K562 (cell line): Measurements from ENCODE around the gene DGCR8. TPM values are rescaled to one million over a fixed set of nuclear protein-coding genes. Genes with fewer than 3 reads are reported as not detected.

Experiments used
- ATAC-seq: fragments of 200-7000 bp; cut with Tn5 transposase; 3 replicates; pipeline ENCODE4 v1.9.1; 2020; ENCODE audit warnings: moderate library complexity
- BruUV-seq: library from RNA; stranded (reverse); fragments of 400-500 nt; replicated peaks from 2 replicates; lab custom pipeline; 2021; lab: Mats Ljungman, UMichigan
- CTCF ChIA-PET: fragments of 300-600 bp; formaldehyde crosslinking; extraction: SDS; loops from one replicate; lab custom pipeline; 2021; ENCODE audit warnings: low intra/inter-chr PET ratio; lab: Yijun Ruan, JAX
- POLR2A ChIA-PET: fragments of 300-600, 350-650 bp; sonication (Branson Sonifier 250); formaldehyde crosslinking; extraction: SDS; loops from one replicate; lab custom pipeline; 2021; ENCODE audit warnings: antibody characterized with exemption, inconsistent platforms; lab: Yijun Ruan, JAX
- DNase-seq, 4 experiments: peaks; one replicate each; pipeline versions ENCODE4 v3.0.0 to v3.0.0-alpha.2; 2011 to 2018; ENCODE audit warnings: low spot score in 3 of 4, mixed read lengths in 3 of 4; ENCODE audit errors: extremely low read depth in 1 of 4
- FAIRE-seq: peaks from 2 replicates; lab custom pipeline; 2011; peaks lifted over from hg19 to GRCh38; lab: Jason Lieb, UNC
- H2AFZ ChIP-seq: 2 replicates; pipeline ENCODE4 v1.6.0; 2011; ENCODE audit warnings: low read depth, low read length, control low read depth, inconsistent platforms
- H3K27ac ChIP-seq: fragments of 200-600 bp; 3 replicates; pipeline ENCODE4 v1.8.0; 2011; ENCODE audit warnings: low read depth, mild to moderate bottlenecking, control low read depth, inconsistent platforms, low read length, moderate library complexity, mixed read lengths; ENCODE audit errors: extremely low read depth
- H3K27me3 ChIP-seq, 2 experiments: fragments of 300-600 bp in 1 of 2; 2 replicates in 1 of 2; 3 replicates in 1 of 2; pipeline versions ENCODE4 v1.6.0 to v1.8.0; 2011; ENCODE audit warnings: inconsistent platforms in 2 of 2, low read length in 2 of 2, mild to moderate bottlenecking in 1 of 2, mixed read lengths in 1 of 2, moderate library complexity in 1 of 2; ENCODE audit not compliant: control insufficient read depth in 2 of 2, insufficient read depth in 2 of 2
- H3K36me3 ChIP-seq: fragments of 300-600 bp; 3 replicates; pipeline ENCODE4 v1.8.0; 2011; ENCODE audit warnings: mild to moderate bottlenecking, low read length, inconsistent platforms; ENCODE audit not compliant: control insufficient read depth, insufficient read depth
- H3K4me1 ChIP-seq, 2 experiments: fragments of 200-600 bp in 1 of 2; replicated peaks in 1 of 2; 2 replicates in 1 of 2; 3 replicates in 1 of 2; pipeline versions ENCODE4 v1.5.1 to v1.8.0; 2011; ENCODE audit warnings: inconsistent platforms in 2 of 2, low read length in 2 of 2, mild to moderate bottlenecking in 1 of 2, mixed read lengths in 1 of 2, moderate library complexity in 1 of 2; ENCODE audit not compliant: control insufficient read depth in 2 of 2, insufficient read depth in 2 of 2
- H3K4me2 ChIP-seq: 2 replicates; pipeline ENCODE4 v1.6.1; 2011; ENCODE audit warnings: low read length, control low read depth, inconsistent platforms, mixed read lengths; ENCODE audit not compliant: insufficient read depth
- H3K4me3 ChIP-seq: fragments of 200-600 bp; sonication (generic), shearing (Covaris generic); 2 replicates; pipeline ENCODE4 v1.5.1; 2016; ENCODE audit warnings: control low read depth, inconsistent platforms
- H3K79me2 ChIP-seq: fragments of 200-600 bp; 3 replicates; pipeline ENCODE4 v1.8.0; 2011; ENCODE audit warnings: low read length, inconsistent platforms; ENCODE audit not compliant: control insufficient read depth, insufficient read depth
- H3K9ac ChIP-seq, 2 experiments: 2 replicates each; pipeline versions ENCODE4 v1.6.0 to v1.6.1; 2011; ENCODE audit warnings: low read depth in 2 of 2, low read length in 2 of 2, control low read depth in 1 of 2, inconsistent platforms in 1 of 2, mild to moderate bottlenecking in 1 of 2, mixed read lengths in 1 of 2; ENCODE audit not compliant: insufficient read depth in 1 of 2
- H3K9me1 ChIP-seq: one replicate; pipeline ENCODE4 v1.6.0; 2011; ENCODE audit warnings: inconsistent platforms, mild to moderate bottlenecking, low read length, moderate library complexity; ENCODE audit not compliant: control insufficient read depth, insufficient read depth
- H3K9me3 ChIP-seq: replicated peaks from 2 replicates; pipeline ENCODE4 v1.5.1; 2011; ENCODE audit warnings: low read depth, low read length, inconsistent platforms; ENCODE audit not compliant: control insufficient read depth, insufficient read depth
- H4K20me1 ChIP-seq: replicated peaks from 2 replicates; pipeline ENCODE4 v1.6.1; 2011; ENCODE audit warnings: low read length, inconsistent platforms, mixed read lengths; ENCODE audit not compliant: control insufficient read depth, insufficient read depth
- FOXK1 ChIP-seq: sonication (generic); formaldehyde crosslinking; IDR thresholded peaks from 2 replicates; pipeline ENCODE4 v1.8.0; 2022; ENCODE audit warnings: missing genetic modification reagents, mild to moderate bottlenecking, borderline replicate concordance
- GTF2E2 ChIP-seq: fragments of 200-800 bp; sonication (Bioruptor generic); IDR thresholded peaks from 2 replicates; pipeline ENCODE4 v1.6.1; 2016; ENCODE audit warnings: missing genetic modification characterization, missing compliant biosample characterization
- POLR2AphosphoS5 ChIP-seq: IDR thresholded peaks from 2 replicates; pipeline ENCODE4 v1.6.1; 2011; ENCODE audit warnings: mild to moderate bottlenecking, low read depth, low read length, moderate library complexity; ENCODE audit not compliant: control insufficient read depth, insufficient read depth
- SIRT6 ChIP-seq: IDR thresholded peaks from one replicate; pipeline ENCODE4 v1.6.1; 2012; ENCODE audit warnings: low read depth, mild to moderate bottlenecking, control low read depth, inconsistent platforms, low read length, moderate library complexity
- SMAD3 ChIP-seq: fragments of 450-650 bp; formaldehyde crosslinking; conservative IDR thresholded peaks from 2 replicates; pipeline ENCODE4 v1.4.0; 2020; ENCODE audit warnings: mild to moderate bottlenecking
- SOX6 ChIP-seq: fragments of 450-650 bp; IDR thresholded peaks from 2 replicates; pipeline ENCODE4 v1.6.1; 2014; ENCODE audit warnings: mild to moderate bottlenecking
- SREBF2 ChIP-seq: sonication (generic); formaldehyde crosslinking; IDR thresholded peaks from 2 replicates; pipeline ENCODE4 v1.4.0; 2020; ENCODE audit warnings: mild to moderate bottlenecking, missing genetic modification reagents
- SRSF7 ChIP-seq: fragments of 200-400 bp; formaldehyde crosslinking; optimal IDR thresholded peaks from 2 replicates; pipeline ENCODE3; 2017; ENCODE audit warnings: mild to moderate bottlenecking, low read depth, low read length
- TARDBP ChIP-seq: fragments of 450-650 bp; IDR thresholded peaks from 2 replicates; pipeline ENCODE4 v1.6.1; 2016
- THRA ChIP-seq: fragments of 450-650 bp; IDR thresholded peaks from 2 replicates; pipeline ENCODE4 v1.6.1; 2017; ENCODE audit warnings: mild to moderate bottlenecking, moderate library complexity
- ZBTB33 ChIP-seq: sonication (generic); formaldehyde crosslinking; IDR thresholded peaks from 2 replicates; pipeline ENCODE4 v1.8.1; 2023; ENCODE audit warnings: mild to moderate bottlenecking, missing genetic modification reagents
- ZNF780A ChIP-seq: fragments of 250-450 bp; sonication (Bioruptor Pico); IDR thresholded peaks from 2 replicates; pipeline ENCODE4 v1.5.0; 2021; ENCODE audit warnings: mild to moderate bottlenecking
- WGBS: fragments of 100-300 bp; shearing (Covaris generic); methylation state at CpG from one replicate; pipeline ENCODE4 v1.1.6; 2016; ENCODE audit warnings: low coverage, mixed read lengths; ENCODE audit not compliant: insufficient coverage; ENCODE audit errors: missing lambda C conversion rate; 5-methylcytosine and 5-hydroxymethylcytosine counted together
- in situ Hi-C: fragments of 300-500 bp; cut with MboI; formaldehyde crosslinking; loops from 4 replicates; pipeline ENCODE4 v1.15.0; 2018; ENCODE audit warnings: inconsistent platforms, mixed read lengths
- intact Hi-C: fragments of 100-400 bp; cut with micrococcal nuclease; formaldehyde crosslinking; loops from 2 replicates; pipeline ENCODE4 v1.14.2; 2022
- polyA plus RNA-seq, 8 experiments: library from polyadenylated mRNA; depleted of rRNA in 4 of 8; stranded (reverse) in 5 of 8; unstranded in 3 of 8; fragments of >200 nt; fragmentation: Nextera tagmentation in 2 of 8; fragmentation: Illumina TruSeq in 1 of 8; extraction: Ambion mirVana in 2 of 8; extraction: Trizol in 1 of 8; gene quantifications; 2 replicates each; pipeline versions ENCODE4 v1.2.1 to v1.2.3, GENCODE V29; 2011 to 2014; ENCODE audit warnings: inconsistent platforms in 1 of 8, missing spikeins in 1 of 8
- total RNA-seq, 7 experiments: library from RNA; depleted of rRNA in 6 of 7; stranded (reverse); fragments of >200 nt in 6 of 7; fragmentation: Illumina TruSeq in 2 of 7; extraction: Trizol in 2 of 7; gene quantifications; 2 replicates each; pipeline versions ENCODE4 v1.2.1 to v1.2.3, GENCODE V29; 2011 to 2021; ENCODE audit warnings: low replicate concordance in 1 of 7
- TF ChIP-seq, protein P1 (sequence below): fragments of 250-450 bp; sonication (Bioruptor Pico); IDR thresholded peaks from 2 replicates; pipeline ENCODE4 v1.5.0; 2022; ENCODE audit warnings: mild to moderate bottlenecking
- TF ChIP-seq, protein P2 (sequence below): fragments of 250-450 bp; sonication (Bioruptor Pico); IDR thresholded peaks from 2 replicates; pipeline ENCODE4 v1.5.0; 2020; ENCODE audit warnings: mild to moderate bottlenecking, borderline replicate concordance

DGCR8 gene
- total and polyA plus RNA-seq, 9 of the 15 experiments (the other 6 are each of a cell fraction or from before 2014, with no cell fraction given): 5.9 to 144 (median 80.1) TPM

DNA sequence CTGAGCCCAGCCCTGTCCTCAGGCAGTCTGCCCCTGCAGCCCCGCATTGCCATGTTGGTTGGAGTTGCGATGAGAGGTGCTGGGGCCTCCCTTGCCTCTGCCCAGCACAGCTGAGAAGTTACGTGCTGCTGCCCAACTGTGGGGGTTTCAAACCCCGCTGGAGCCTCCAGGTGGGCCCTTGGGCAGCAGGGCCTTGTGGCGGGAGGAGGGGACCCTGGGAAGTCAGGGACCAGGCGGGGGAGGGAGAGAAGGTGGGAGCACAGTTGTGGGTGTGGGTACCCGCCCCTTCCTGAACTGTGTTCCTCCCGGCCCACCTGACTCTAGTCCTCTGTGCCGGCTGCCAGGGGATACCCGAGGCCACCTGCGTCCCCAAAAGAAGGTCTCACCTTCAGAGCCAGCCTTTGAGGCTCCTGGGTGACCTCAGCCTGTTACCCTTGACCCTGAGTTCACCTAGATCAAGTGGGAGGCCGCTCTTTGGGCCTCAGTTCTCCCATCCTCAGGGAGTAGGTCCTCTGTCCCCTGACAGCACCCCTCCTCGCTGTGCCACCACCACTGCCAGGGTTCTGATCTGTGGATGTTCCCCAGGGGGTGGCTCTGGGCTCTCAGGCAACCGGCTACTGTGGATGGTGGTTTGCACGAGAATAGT lies 78.5 kb downstream of the DGCR8 start:
- in situ Hi-C loops: loop anchor here (5.0 to 25.0 kb wide), 3 partner anchors 134 to 529 kb away; no protein-coding TSS in a partner anchor
- CTCF ChIA-PET: interaction anchor here (0.6 to 5.5 kb wide), 3 partner anchors 126 to 298 kb away, joined by 3 to 126 read pairs (median 22); no protein-coding TSS in a partner anchor
- TF ChIP-seq, protein P1, sequence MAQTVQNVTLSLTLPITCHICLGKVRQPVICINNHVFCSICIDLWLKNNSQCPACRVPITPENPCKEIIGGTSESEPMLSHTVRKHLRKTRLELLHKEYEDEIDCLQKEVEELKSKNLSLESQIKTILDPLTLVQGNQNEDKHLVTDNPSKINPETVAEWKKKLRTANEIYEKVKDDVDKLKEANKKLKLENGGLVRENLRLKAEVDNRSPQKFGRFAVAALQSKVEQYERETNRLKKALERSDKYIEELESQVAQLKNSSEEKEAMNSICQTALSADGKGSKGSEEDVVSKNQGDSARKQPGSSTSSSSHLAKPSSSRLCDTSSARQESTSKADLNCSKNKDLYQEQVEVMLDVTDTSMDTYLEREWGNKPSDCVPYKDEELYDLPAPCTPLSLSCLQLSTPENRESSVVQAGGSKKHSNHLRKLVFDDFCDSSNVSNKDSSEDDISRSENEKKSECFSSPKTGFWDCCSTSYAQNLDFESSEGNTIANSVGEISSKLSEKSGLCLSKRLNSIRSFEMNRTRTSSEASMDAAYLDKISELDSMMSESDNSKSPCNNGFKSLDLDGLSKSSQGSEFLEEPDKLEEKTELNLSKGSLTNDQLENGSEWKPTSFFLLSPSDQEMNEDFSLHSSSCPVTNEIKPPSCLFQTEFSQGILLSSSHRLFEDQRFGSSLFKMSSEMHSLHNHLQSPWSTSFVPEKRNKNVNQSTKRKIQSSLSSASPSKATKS (CRISPR knock-in tag): no peak
- no peak for TF ChIP-seq SRSF7
- no peak for TF ChIP-seq POLR2AphosphoS5
- no peak for TF ChIP-seq FOXK1 (CRISPR knock-in tag)
- no peak for TF ChIP-seq SOX6
- TF ChIP-seq THRA: no peak
- no peak for TF ChIP-seq SMAD3 (CRISPR knock-in tag)
- TF ChIP-seq ZNF780A: no peak
- TF ChIP-seq SREBF2: no peak
- no peak for TF ChIP-seq ZBTB33 (CRISPR knock-in tag)
- TF ChIP-seq, protein P2, sequence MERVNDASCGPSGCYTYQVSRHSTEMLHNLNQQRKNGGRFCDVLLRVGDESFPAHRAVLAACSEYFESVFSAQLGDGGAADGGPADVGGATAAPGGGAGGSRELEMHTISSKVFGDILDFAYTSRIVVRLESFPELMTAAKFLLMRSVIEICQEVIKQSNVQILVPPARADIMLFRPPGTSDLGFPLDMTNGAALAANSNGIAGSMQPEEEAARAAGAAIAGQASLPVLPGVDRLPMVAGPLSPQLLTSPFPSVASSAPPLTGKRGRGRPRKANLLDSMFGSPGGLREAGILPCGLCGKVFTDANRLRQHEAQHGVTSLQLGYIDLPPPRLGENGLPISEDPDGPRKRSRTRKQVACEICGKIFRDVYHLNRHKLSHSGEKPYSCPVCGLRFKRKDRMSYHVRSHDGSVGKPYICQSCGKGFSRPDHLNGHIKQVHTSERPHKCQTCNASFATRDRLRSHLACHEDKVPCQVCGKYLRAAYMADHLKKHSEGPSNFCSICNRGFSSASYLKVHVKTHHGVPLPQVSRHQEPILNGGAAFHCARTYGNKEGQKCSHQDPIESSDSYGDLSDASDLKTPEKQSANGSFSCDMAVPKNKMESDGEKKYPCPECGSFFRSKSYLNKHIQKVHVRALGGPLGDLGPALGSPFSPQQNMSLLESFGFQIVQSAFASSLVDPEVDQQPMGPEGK (CRISPR knock-in tag): no peak
- TF ChIP-seq TARDBP: no peak
- no peak for TF ChIP-seq GTF2E2 (tag)
- no peak for TF ChIP-seq SIRT6

More for the DNA sequence above, 78.5 kb downstream of the DGCR8 start:
- Histone ChIP-seq H3K4me2 (no peak overlapping the region), H2AFZ (no peak overlapping the region), H3K9me3 (peaks cover 6% of the 10 kb centered on the region), H3K9me1 (no peaks in the 10 kb centered on the region), H3K4me3 (no peak overlapping the region), H3K9ac (peak overlapping the region in 1 of 2 experiments; percentile 46; a peak in 2 of 4 replicates), H3K4me1 (peaks cover 0 to 58% of the 10 kb centered on the region in 2 experiments; a peak in 2 of 5 replicates), H3K36me3 (no peaks in the 10 kb centered on the region), H3K27me3 (peaks cover 24 to 60% of the 10 kb centered on the region in 2 experiments; a peak in 4 of 5 replicates), H3K79me2 (no peaks in the 10 kb centered on the region), H4K20me1 (peaks cover 34% of the 10 kb centered on the region), H3K27ac (no peak overlapping the region)
- ATAC-seq (no peak), DNase-seq (no peak), FAIRE-seq (no peak)
- POLR2A ChIA-PET: interaction anchor here (0.7 to 1.3 kb wide), 2 partner anchors 126 to 276 kb away, joined by 3 to 5 read pairs; no protein-coding TSS in a partner anchor
- BruUV-seq: no TSS peak
- intact Hi-C loops: loop anchor here (5.0 to 10.0 kb wide), 2 partner anchors 34 to 256 kb away; no protein-coding TSS in a partner anchor
- 8% methylated on average over 15 of the region's 15 CpGs for WGBS
